GM12865 (cell line): Measurements from ENCODE around the gene LURAP1L.

Experiments used
- DNase-seq: peaks from one replicate; pipeline ENCODE4 v3.0.0; 2010; ENCODE audit warnings: low read depth
- H3K4me3 ChIP-seq: 2 replicates; pipeline ENCODE4 v1.5.1; 2011; ENCODE audit warnings: mild to moderate bottlenecking, low read depth, low read length, control low read depth
- TF ChIP-seq, protein P1 (sequence below): IDR thresholded peaks from 2 replicates; pipeline ENCODE4 v1.5.1; 2011; ENCODE audit warnings: low read length, control low read depth, low read depth, inconsistent platforms; ENCODE audit not compliant: insufficient read depth; ENCODE audit errors: missing control alignments

LURAP1L gene

DNA sequence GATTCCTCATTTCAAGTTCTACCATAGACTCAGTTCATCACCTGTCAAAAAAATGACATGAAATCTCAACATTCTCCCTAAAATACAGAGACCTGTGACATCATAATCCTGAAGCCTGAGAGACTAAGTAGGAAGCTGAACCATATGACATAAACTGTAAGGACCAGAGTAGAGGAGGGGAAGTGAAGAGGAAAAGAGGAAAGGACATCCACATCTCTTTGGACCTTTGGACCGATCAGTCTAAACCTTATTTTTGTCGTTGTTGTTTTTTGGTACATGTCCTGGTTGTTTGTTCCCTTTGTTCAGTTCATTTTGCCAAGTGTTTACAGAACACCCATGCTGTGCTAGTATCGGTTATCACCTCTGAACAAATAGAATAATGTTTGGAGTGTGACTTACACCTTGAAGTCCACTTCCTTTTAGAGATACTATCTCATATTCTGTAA lies 41.9 kb downstream of the LURAP1L start:
- H3K4me3 ChIP-seq = no peak overlapping the region
- no peak for DNase-seq
- TF ChIP-seq, protein P1, sequence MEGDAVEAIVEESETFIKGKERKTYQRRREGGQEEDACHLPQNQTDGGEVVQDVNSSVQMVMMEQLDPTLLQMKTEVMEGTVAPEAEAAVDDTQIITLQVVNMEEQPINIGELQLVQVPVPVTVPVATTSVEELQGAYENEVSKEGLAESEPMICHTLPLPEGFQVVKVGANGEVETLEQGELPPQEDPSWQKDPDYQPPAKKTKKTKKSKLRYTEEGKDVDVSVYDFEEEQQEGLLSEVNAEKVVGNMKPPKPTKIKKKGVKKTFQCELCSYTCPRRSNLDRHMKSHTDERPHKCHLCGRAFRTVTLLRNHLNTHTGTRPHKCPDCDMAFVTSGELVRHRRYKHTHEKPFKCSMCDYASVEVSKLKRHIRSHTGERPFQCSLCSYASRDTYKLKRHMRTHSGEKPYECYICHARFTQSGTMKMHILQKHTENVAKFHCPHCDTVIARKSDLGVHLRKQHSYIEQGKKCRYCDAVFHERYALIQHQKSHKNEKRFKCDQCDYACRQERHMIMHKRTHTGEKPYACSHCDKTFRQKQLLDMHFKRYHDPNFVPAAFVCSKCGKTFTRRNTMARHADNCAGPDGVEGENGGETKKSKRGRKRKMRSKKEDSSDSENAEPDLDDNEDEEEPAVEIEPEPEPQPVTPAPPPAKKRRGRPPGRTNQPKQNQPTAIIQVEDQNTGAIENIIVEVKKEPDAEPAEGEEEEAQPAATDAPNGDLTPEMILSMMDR = no peak

DNA sequence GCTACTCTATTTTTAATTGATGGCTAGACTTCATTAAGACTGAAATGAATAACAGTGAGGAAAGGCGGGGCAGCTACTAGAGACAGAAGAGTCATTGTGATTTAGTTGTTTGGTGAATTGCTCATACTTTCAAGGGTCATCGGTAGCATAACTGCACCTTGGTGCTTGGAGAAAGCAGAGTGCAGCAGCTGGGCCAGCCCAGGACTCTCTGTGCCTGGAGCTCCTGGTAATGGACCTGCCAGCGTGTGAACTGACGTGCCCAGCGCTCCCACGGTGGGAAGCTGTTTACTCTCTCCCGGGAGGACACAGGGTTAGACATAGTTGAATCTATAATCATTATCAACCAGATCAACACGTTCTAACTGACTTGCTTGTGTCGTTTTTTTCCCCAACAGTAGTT lies 42.9 kb downstream of the LURAP1L start:
- TF ChIP-seq, protein P1 = no peak
- no peak for DNase-seq
- H3K4me3 ChIP-seq = no peak overlapping the region

DNA sequence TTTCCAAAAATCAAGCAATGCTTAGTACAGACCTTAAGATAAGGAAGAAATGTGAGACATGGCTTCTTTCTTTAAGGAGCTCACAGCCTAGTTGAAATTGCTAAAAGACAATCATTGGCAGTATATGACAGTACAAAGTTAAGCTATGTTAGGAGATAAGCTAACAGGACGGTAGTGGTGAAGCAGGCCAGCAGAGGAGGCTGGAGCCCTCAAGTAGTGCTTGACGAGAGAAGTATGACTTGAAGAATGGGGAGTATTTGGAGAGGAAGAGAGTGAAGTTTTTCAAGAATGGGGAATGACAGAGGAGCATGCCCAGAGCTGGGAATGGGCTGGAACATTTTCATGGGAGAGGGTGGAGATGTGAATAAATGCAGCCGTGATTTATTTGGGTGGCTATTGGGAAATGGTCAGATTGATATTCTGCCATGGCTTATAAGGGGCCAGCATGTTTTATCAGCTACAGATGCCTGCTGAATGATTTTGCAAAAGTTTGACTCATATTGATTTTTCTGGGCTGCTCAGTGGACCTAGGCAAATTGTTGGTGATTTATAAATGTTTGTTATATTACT lies 43.7 kb downstream of the LURAP1L start:
- TF ChIP-seq, protein P1 = no peak
- no peak for DNase-seq
- H3K4me3 ChIP-seq = no peak overlapping the region

DNA sequence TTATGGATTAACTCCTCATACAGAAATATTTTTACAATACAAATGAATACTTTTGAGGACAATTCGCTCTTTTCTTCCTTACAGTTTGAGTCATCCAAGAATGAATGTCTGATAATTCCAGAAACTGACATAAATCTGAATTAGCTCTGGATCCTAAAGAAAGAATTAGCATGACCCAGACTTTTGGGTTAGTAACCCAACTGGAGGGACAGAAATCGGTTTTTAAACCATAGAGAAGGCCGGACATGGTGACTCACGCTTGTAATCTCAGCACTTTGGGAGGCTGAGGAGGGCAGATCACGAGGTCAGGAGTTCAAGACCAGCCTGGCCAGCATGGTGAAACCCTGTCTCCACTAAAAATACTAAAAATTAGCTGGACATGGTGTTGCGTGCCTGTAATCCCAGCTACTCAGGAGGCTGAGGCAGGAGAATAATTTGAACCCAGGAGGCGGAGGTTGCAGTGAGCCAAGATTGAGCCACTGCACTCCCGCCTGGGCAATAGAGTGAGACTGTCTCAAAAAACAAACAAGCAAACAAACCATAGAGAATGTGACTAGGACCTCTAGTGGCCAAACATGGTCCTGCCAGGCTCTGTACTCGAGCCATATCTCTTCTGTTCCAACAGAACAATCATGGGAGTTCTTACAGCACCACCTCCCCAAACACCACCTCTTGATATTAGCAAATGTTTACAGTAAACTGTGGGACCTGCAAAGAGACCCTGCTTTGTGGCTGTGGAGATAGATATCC lies 44.8 kb downstream of the LURAP1L start:
- TF ChIP-seq, protein P1 = peak; percentile 54
- DNase-seq = peak; percentile 45
- no peak overlapping the region for H3K4me3 ChIP-seq

DNA sequence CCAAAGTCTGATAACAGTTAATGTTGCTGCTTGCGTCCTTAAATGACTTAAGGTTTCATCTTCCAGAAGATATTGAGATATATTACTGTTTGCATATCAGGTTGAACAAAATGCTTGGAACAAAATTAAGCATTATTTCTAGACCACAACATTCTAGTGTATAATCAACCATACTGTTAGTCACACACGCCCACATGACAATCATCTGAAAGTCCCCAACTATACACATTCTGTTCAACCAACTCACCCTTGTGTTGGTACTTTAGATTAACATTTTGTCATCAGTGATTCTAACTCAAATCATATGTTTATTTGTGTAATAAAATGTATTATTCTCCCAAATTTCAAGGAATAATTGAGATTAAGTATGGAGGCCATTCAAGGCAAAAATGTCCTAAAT lies 47.3 kb downstream of the LURAP1L start:
- no peak overlapping the region for H3K4me3 ChIP-seq
- TF ChIP-seq, protein P1 = no peak
- no peak for DNase-seq

DNA sequence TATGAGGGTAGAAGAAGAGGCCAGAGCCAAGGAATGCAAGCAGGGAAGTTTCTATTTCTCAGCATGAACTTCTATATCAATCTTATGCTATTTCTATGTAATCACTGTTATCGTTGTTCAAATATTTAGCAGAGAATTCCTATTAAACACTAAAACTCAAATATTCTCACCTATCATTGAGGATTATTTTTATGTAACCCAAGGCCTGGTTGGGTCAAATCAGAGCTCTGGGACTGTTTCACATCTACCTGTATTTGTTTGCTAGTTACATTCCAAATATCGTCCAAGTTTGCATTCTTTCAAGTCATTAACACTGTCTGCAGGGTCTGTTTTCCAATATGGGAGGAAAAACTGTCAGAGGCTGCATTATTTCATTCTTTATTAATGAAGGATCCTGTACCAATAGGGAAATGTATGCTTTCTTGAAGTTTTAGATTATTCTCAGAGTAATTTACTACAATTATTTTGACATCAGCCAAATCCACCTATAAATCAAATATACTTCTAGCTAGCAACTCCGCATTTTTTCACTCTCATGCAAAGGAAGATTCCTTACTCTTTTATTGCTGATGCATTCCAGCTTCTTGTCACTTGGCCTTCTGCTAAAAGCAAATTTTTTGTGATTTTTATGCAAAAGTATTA lies 52.2 kb downstream of the LURAP1L start:
- no peak for DNase-seq
- TF ChIP-seq, protein P1 = no peak
- no peak overlapping the region for H3K4me3 ChIP-seq
